IMR-90 (cell line): ENCODE results near the gene PPP1R12C. TPM values are rescaled to one million over a fixed set of nuclear protein-coding genes. Genes with fewer than 3 reads are reported as not detected.
A peak's percentile ranks its signal among the peaks of the same experiment; 100 is the strongest.

Experiments used
- ATAC-seq: fragments of 200-7000 bp; cut with Tn5 transposase; 2 replicates; pipeline ENCODE4 v1.9.1; 2020; ENCODE audit warnings: low read depth, mild to moderate bottlenecking, moderate library complexity
- BruUV-seq: library from RNA; stranded (reverse); fragments of 400-500 nt; replicated peaks from 2 replicates; lab custom pipeline; 2021; lab: Mats Ljungman, UMichigan
- CTCF ChIA-PET: fragments of 300-600 bp; formaldehyde crosslinking; extraction: SDS; loops from one replicate; lab custom pipeline; 2021; ENCODE audit warnings: antibody characterized with exemption; lab: Yijun Ruan, JAX
- POLR2A ChIA-PET: fragments of 300-600 bp; sonication (Branson Sonifier 250); formaldehyde crosslinking; loops from one replicate; lab custom pipeline; 2022; ENCODE audit warnings: antibody characterized with exemption; ENCODE audit not compliant: unreplicated experiment; lab: Charles Lee
- DNase-seq: peaks from one replicate; pipeline ENCODE4 v3.0.0; 2013
- H2AFZ ChIP-seq: replicated peaks from 2 replicates; pipeline ENCODE3; 2013; ENCODE audit warnings: low read length, mild to moderate bottlenecking; ENCODE audit not compliant: poor library complexity
- H2AK5ac ChIP-seq: 2 replicates; pipeline ENCODE4 v1.6.1; 2013; ENCODE audit warnings: low read depth, low read length, inconsistent platforms
- H2AK9ac ChIP-seq: replicated peaks from 2 replicates; pipeline ENCODE3; 2013; ENCODE audit warnings: mild to moderate bottlenecking, low read depth, low read length, moderate library complexity; ENCODE audit not compliant: poor library complexity
- H2BK120ac ChIP-seq: 2 replicates; pipeline ENCODE4 v1.6.1; 2013; ENCODE audit warnings: low read depth, low read length, inconsistent platforms
- H2BK15ac ChIP-seq: 3 replicates; pipeline ENCODE4 v1.6.1; 2013; ENCODE audit warnings: low read depth, low read length, inconsistent platforms
- H2BK20ac ChIP-seq: 2 replicates; pipeline ENCODE4 v1.6.1; 2013; ENCODE audit warnings: low read depth, mild to moderate bottlenecking, inconsistent platforms, low read length, moderate library complexity
- H2BK5ac ChIP-seq: 2 replicates; pipeline ENCODE4 v1.6.1; 2013; ENCODE audit warnings: mild to moderate bottlenecking, low read depth, low read length, inconsistent platforms; ENCODE audit not compliant: poor library complexity, severe bottlenecking
- H3K14ac ChIP-seq: replicated peaks from 2 replicates; pipeline ENCODE4 v1.6.1; 2013; ENCODE audit warnings: low read depth, low read length, inconsistent platforms
- H3K18ac ChIP-seq: 2 replicates; pipeline ENCODE4 v1.6.1; 2013; ENCODE audit warnings: low read depth, low read length, control low read depth
- H3K23ac ChIP-seq: 2 replicates; pipeline ENCODE4 v1.6.1; 2013; ENCODE audit warnings: low read depth, low read length, inconsistent platforms
- H3K27ac ChIP-seq: 2 replicates; pipeline ENCODE4 v1.5.1; 2013; ENCODE audit warnings: mild to moderate bottlenecking, control low read depth, low read length; ENCODE audit not compliant: insufficient read depth
- H3K27me3 ChIP-seq: 2 replicates; pipeline ENCODE4 v1.6.1; 2013; ENCODE audit warnings: low read length; ENCODE audit not compliant: control insufficient read depth, insufficient read depth
- H3K36me3 ChIP-seq: 2 replicates; pipeline ENCODE4 v1.6.1; 2013; ENCODE audit warnings: low read length, mixed read lengths; ENCODE audit not compliant: control insufficient read depth, insufficient read depth
- H3K4ac ChIP-seq: 2 replicates; pipeline ENCODE4 v1.6.1; 2013; ENCODE audit warnings: low read depth, low read length, inconsistent platforms
- H3K4me1 ChIP-seq: 2 replicates; pipeline ENCODE4 v1.6.1; 2013; ENCODE audit warnings: low read length, mixed read lengths; ENCODE audit not compliant: control insufficient read depth, insufficient read depth
- H3K4me2 ChIP-seq: 2 replicates; pipeline ENCODE4 v1.6.1; 2013; ENCODE audit warnings: low read depth, mild to moderate bottlenecking, control low read depth, low read length, moderate library complexity
- H3K4me3 ChIP-seq: 2 replicates; pipeline ENCODE4 v1.5.1; 2013; ENCODE audit warnings: low read depth, mild to moderate bottlenecking, control low read depth, low read length, moderate library complexity; ENCODE audit not compliant: insufficient read depth
- H3K56ac ChIP-seq: 2 replicates; pipeline ENCODE4 v1.6.1; 2013; ENCODE audit warnings: low read length, inconsistent platforms; ENCODE audit not compliant: insufficient read depth; ENCODE audit errors: extremely low read depth
- H3K79me1 ChIP-seq, 2 experiments: 2 replicates each; pipeline ENCODE4 v1.6.1; 2013; ENCODE audit warnings: low read length in 2 of 2, inconsistent platforms in 1 of 2, low read depth in 1 of 2
- H3K9ac ChIP-seq: 2 replicates; pipeline ENCODE4 v1.6.1; 2013; ENCODE audit warnings: low read depth, low read length, control low read depth
- H3K9me1 ChIP-seq: 2 replicates; pipeline ENCODE4 v1.6.1; 2013; ENCODE audit warnings: low read length, inconsistent platforms; ENCODE audit not compliant: insufficient read depth
- H3K9me3 ChIP-seq: 2 replicates; pipeline ENCODE4 v1.6.1; 2013; ENCODE audit warnings: low read length; ENCODE audit not compliant: control insufficient read depth, insufficient read depth
- H4K20me1 ChIP-seq: 2 replicates; pipeline ENCODE4 v1.6.1; 2013; ENCODE audit warnings: low read length, inconsistent platforms; ENCODE audit not compliant: insufficient read depth
- H4K5ac ChIP-seq: 2 replicates; pipeline ENCODE4 v1.6.1; 2013; ENCODE audit warnings: mild to moderate bottlenecking, low read depth, low read length, control low read depth
- H4K8ac ChIP-seq, 2 experiments: 2 replicates each; pipeline ENCODE4 v1.6.1; 2013; ENCODE audit warnings: low read depth in 2 of 2, low read length in 2 of 2, control low read depth in 1 of 2, inconsistent platforms in 1 of 2
- H4K91ac ChIP-seq: 2 replicates; pipeline ENCODE4 v1.6.1; 2013; ENCODE audit warnings: low read depth, low read length, inconsistent platforms; ENCODE audit not compliant: insufficient read depth
- BHLHE40 ChIP-seq: fragments of 150-350 bp; IDR thresholded peaks from 2 replicates; pipeline ENCODE4 v1.6.1; 2016; ENCODE audit warnings: mild to moderate bottlenecking, low read depth, low read length
- CHD1 ChIP-seq: IDR thresholded peaks from 2 replicates; pipeline ENCODE4 v1.6.1; 2012; ENCODE audit warnings: low read depth, low read length, improper control_type of control experiment
- FOS ChIP-seq: fragments of 150-350 bp; IDR thresholded peaks from 2 replicates; pipeline ENCODE4 v1.6.1; 2016; ENCODE audit warnings: low read depth, low read length
- MAFK ChIP-seq: IDR thresholded peaks from 2 replicates; pipeline ENCODE4 v1.6.1; 2012; ENCODE audit warnings: low read depth, low read length, improper control_type of control experiment
- MXI1 ChIP-seq: IDR thresholded peaks from 2 replicates; pipeline ENCODE4 v1.6.1; 2012; ENCODE audit warnings: low read depth, mild to moderate bottlenecking, low read length, moderate library complexity, borderline replicate concordance
- NFE2L2 ChIP-seq: fragments of 150-350 bp; IDR thresholded peaks from 2 replicates; pipeline ENCODE4 v1.6.1; 2016; ENCODE audit warnings: low read depth, mild to moderate bottlenecking, low read length
- RAD21 ChIP-seq: IDR thresholded peaks from 2 replicates; pipeline ENCODE4 v1.6.1; 2012; ENCODE audit warnings: low read length, improper control_type of control experiment
- SMC3 ChIP-seq: fragments of 150-350 bp; IDR thresholded peaks from 2 replicates; pipeline ENCODE4 v1.6.1; 2016; ENCODE audit warnings: low read depth, mild to moderate bottlenecking, antibody characterized with exemption, low read length, moderate library complexity
- USF2 ChIP-seq: fragments of 150-350 bp; IDR thresholded peaks from 2 replicates; pipeline ENCODE4 v1.6.1; 2017; ENCODE audit warnings: mild to moderate bottlenecking, antibody characterized with exemption, low read length, low read depth
- WGBS, 2 experiments: methylation state at CpG; one replicate each; pipeline versions ENCODE4 v1.1.5 to v1.1.7; 2013; ENCODE audit warnings: missing lambda C conversion rate in 2 of 2; ENCODE audit not compliant: insufficient read length in 1 of 2; ENCODE audit errors: extremely low coverage in 2 of 2; 5-methylcytosine and 5-hydroxymethylcytosine counted together
- dilution Hi-C: fragments of 300-500 bp; cut with HindIII; formaldehyde crosslinking; loops from one replicate; pipeline ENCODE4 v1.14.3; 2018; ENCODE audit warnings: low sequenced_read_pairs; ENCODE audit not compliant: unreplicated experiment
- in situ Hi-C: fragments of 300-500 bp; cut with MboI; formaldehyde crosslinking; loops from 3 replicates; pipeline ENCODE4 v1.14.3; 2019; ENCODE audit warnings: low sequenced_read_pairs, inconsistent platforms, mixed read lengths
- intact Hi-C: fragments of 100-400 bp; cut with micrococcal nuclease; formaldehyde crosslinking; loops from 2 replicates; pipeline ENCODE4 v1.10.0; 2022
- polyA plus RNA-seq, 3 experiments: library from polyadenylated mRNA; depleted of rRNA; stranded (reverse); fragments of >200 nt; gene quantifications; 2 replicates each; pipeline ENCODE4 v1.2.3, GENCODE V29; 2012; ENCODE audit warnings: low replicate concordance in 1 of 3
- total RNA-seq: library from RNA; depleted of rRNA; stranded (reverse); fragments of >200 nt; gene quantifications from 2 replicates; pipeline ENCODE4 v1.2.3, GENCODE V29; 2012
- TF ChIP-seq, protein P1 (sequence below): fragments of 150-350 bp; IDR thresholded peaks from 2 replicates; pipeline ENCODE4 v1.6.1; 2016; ENCODE audit warnings: low read depth, mild to moderate bottlenecking, low read length, moderate library complexity, borderline replicate concordance

Gene PPP1R12C
- total and polyA plus RNA-seq, 2 of the 4 experiments (the other 2 are of a cell fraction): 21.5 to 81.4 TPM

DNA sequence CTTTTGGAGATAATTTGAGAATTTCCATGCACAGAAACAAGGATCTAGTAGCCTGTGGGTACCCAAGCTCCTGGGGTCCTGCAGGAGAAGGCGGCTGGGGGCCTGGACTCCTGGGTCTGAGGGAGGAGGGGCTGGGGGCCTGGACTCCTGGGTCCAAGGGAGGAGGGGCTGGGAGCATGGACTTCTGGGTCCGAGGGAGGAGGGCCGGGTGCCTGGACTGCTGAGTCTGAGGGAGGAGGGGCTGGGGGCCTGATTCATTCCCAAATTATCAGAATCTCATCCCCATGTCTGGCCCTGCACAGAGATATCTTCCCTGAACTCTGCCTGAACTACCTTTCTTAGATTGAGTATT is 54.0 kb downstream of the PPP1R12C start:
- Histone ChIP-seq H4K8ac (no peak overlapping the region), H3K18ac (no peak overlapping the region), H3K36me3 (peaks cover 4% of the 10 kb centered on the region), H3K27ac (no peak overlapping the region), H3K23ac (no peak overlapping the region), H3K56ac (no peak overlapping the region), H3K4me3 (peak overlapping the region; percentile 46), H3K9me1 (no peaks in the 10 kb centered on the region), H3K27me3 (peaks cover 10% of the 10 kb centered on the region), H3K9me3 (no peaks in the 10 kb centered on the region), H4K20me1 (no peaks in the 10 kb centered on the region; the same call in 1 of the 2 replicates), H2AK5ac (no peak overlapping the region), H2BK15ac (no peak overlapping the region), H3K4ac (no peak overlapping the region), H2AK9ac (no peak overlapping the region), H3K4me2 (peak overlapping the region; percentile 56; the same call in 1 of the 2 replicates), H4K91ac (no peak overlapping the region), H4K5ac (no peak overlapping the region), H3K9ac (no peak overlapping the region), H3K79me1 (peaks cover 0 to 9% of the 10 kb centered on the region in 2 experiments; a peak in 2 of 4 replicates), H2BK120ac (no peak overlapping the region), H3K4me1 (0 out of 2 replicates have a peak, but pooled peaks cover 2% of the 10 kb centered on the region), H2BK5ac (no peak overlapping the region), H3K14ac (no peak overlapping the region), H2BK20ac (no peak overlapping the region), H2AFZ (peak overlapping the region; percentile 0)
- no TSS peak for BruUV-seq
- ATAC-seq (no peak), DNase-seq (no peak)
- in situ Hi-C loops (no loop called here), dilution Hi-C loops (no loop called here), intact Hi-C loops (loop anchor here (10.0 kb wide), 1 partner anchor 589 kb away; the partner anchor contains the start of gene CDC42EP5)
- TF ChIP-seq NFE2L2 (no peak), CHD1 (no peak), MAFK (no peak), BHLHE40 (no peak), SMC3 (no peak), USF2 (no peak), RAD21 (no peak), FOS (no peak), MXI1 (no peak)
- TF ChIP-seq, protein P1, sequence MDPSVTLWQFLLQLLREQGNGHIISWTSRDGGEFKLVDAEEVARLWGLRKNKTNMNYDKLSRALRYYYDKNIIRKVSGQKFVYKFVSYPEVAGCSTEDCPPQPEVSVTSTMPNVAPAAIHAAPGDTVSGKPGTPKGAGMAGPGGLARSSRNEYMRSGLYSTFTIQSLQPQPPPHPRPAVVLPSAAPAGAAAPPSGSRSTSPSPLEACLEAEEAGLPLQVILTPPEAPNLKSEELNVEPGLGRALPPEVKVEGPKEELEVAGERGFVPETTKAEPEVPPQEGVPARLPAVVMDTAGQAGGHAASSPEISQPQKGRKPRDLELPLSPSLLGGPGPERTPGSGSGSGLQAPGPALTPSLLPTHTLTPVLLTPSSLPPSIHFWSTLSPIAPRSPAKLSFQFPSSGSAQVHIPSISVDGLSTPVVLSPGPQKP: no peak
- POLR2A ChIA-PET: no interaction called here
- WGBS, 2 experiments: no CpG with 5 or more reads among the region's 3 CpGs
- CTCF ChIA-PET: no interaction called here
